NCI-H460 (cell line): ENCODE data around the gene TRIM13. TPM values are rescaled to one million over a fixed set of nuclear protein-coding genes. Genes with fewer than 3 reads are reported as not detected.
"Not testable (repeated sequence)": the region's sequence is repeated elsewhere in the genome, so short reads cannot be mapped to it uniquely, and the experiment has no call there.

Experiments
- DNase-seq: peaks from one replicate; pipeline ENCODE4 v3.0.0-alpha.2; 2016; ENCODE audit warnings: low read depth; ENCODE audit errors: extremely low read depth
- small RNA-seq, 2 experiments: library from RNA; depleted of rRNA; stranded (forward); fragments of <200 nt; gene quantifications; one replicate each; pipeline ENCODE3, GENCODE V24; 2014
- total RNA-seq: library from RNA; depleted of rRNA; stranded (reverse); fragments of >200 nt; shearing (Covaris generic); gene quantifications from 2 replicates; pipeline ENCODE4 v1.2.3, GENCODE V29; 2014; rRNA removed

Gene TRIM13
- total RNA-seq, 1 experiment from 2014 or later, result 23.1 TPM

- no peak for DNase-seq
These were observed 58.6 kb downstream of the TRIM13 start for GRCh38 chr13:50055454-50055853.

- no peak for DNase-seq
These were observed 63.9 kb downstream of the TRIM13 start for GRCh38 chr13:50060718-50061117.

GRCh38 chr13:50062336-50062735, 65.5 kb downstream of the TRIM13 start:
- DNase-seq, result not testable (repeated sequence)

GRCh38 chr13:50065712-50066111, 68.9 kb downstream of the TRIM13 start:
- no peak for DNase-seq

Small RNAs within 50 kb of the gene (small RNA-seq; reads per million reads assigned to genes)
- gene MIR16-1, result 0.65 to 1.0 reads per million in 2 experiments
- 0 to 0.18 reads per million in 2 experiments for gene MIR3613
- 0 reads per million in 2 experiments for gene RF02105
- gene RF02106, result 0 reads per million in 2 experiments
- 0 reads per million in 2 experiments for gene RF02107
- gene RF02108, result 0 reads per million in 2 experiments

Other genes with a start within 250 kb of the TRIM13 start
- 12.3 and 16.0 TPM in 2 replicates for gene KPNA3, start 204.4 kb upstream of the TRIM13 start, total RNA-seq
- gene SPRYD7, start 60.7 kb upstream of the TRIM13 start, total RNA-seq, result 10.4 and 11.1 TPM in 2 replicates
- gene KCNRG, start 18.4 kb downstream of the TRIM13 start, total RNA-seq, result 0.55 and 0.62 TPM in 2 replicates